GM12873 (cell line): Measurements from ENCODE around the gene ZNF669.

ENCODE experiments used
- CTCF ChIP-seq: IDR thresholded peaks from 2 replicates; pipeline ENCODE4 v1.5.1; 2012; ENCODE audit warnings: low read depth, mild to moderate bottlenecking, moderate library complexity, low read length, control low read depth; ENCODE audit not compliant: insufficient read depth; ENCODE audit errors: missing control alignments

ZNF669 gene

GRCh38 chr1:247087256-247087655 is 16.9 kb downstream of the ZNF669 start:
- TF ChIP-seq CTCF = no peak

DNA sequence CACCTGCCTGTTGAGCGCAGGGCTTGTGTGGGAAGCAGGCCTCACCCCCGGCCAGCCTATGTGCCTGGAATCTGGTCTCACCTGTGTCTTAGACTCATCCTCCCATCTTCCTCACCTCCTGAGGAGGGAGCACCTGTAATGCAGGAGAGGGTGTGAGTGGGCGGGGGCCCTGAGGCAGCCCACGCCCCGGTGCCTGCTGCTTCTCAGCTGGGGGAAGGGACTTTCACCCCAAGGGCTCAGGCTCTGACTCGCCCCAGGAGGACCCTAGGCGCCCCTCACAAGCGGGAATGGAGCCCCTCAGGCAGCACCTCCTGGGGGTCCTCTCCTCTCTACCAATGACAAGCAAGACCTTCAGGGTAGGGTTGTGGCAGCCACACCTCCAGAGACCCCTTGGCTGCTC is 18.8 kb downstream of the ZNF669 start:
- TF ChIP-seq CTCF = no peak

GRCh38 chr1:247084771-247085170 is 19.4 kb downstream of the ZNF669 start:
- TF ChIP-seq CTCF = no peak

DNA sequence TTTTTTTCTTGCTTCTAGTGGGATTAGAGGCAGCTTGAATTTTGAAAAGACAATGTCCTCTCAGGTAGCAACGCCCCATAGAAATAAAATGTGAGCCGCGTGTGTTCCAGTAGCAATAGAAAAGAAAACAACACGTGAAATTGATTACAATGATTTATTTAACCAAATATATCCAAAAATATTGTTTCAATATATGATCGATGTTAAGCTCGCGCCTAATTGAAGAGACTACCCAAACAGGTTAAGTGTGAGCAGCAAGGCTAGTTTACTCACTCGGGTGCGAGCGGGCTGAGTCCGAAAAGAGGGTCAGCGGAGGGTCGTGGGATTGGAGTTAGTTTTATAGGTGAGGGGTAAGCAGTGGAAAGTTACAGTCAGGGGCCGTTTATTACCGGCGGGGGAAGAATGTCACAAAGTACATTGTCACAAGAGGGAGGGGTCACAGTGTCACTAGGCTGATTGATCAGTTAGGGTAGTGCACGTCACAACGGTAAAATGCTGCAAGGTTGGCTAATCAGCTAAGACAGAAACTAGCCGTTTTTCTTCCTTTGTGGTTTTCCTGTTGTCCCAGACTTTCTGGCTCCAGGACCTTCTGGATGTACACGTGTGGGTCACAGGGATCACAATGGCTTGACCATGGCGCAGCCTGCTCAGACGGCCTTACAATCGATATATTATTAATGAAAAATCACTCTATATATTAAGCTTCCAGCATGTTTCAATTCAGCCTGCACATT is 24.8 kb downstream of the ZNF669 start:
- TF ChIP-seq CTCF = no peak

GRCh38 chr1:247078258-247079140 is 25.7 kb downstream of the ZNF669 start, which contains the start of gene ZNF670:
Gene ZNF670 (minus strand): TSS chr1:247078811. CDS start chr1:247078596, 215 bp downstream.
- TF ChIP-seq CTCF = no peak

GRCh38 chr1:247077876-247078257 is 26.3 kb downstream of the ZNF669 start:
- TF ChIP-seq CTCF = no peak

DNA sequence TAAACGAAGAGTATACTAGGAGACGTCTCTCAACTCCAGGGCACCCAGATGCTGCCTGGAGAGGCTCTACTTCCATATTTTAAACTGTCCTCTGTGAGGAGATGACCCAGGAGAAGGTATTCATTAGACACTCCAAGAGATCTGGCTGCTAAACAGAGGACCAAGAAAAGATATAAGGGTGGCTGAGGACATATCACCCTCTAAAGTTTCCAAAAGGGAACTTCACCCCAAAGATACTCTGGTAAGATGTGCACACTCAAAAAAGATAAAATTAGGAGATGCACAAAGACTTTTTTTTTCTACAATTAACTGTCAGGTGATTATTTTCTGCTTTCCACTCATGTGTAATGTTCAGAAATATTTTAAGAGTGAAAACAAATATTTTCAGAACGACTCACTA is 26.9 kb downstream of the ZNF669 start:
- TF ChIP-seq CTCF = no peak
